Caco-2 (cell line): Measurements from ENCODE around the gene LTB4R. TPM values are rescaled to one million over a fixed set of nuclear protein-coding genes. Genes with fewer than 3 reads are reported as not detected.
A peak's percentile ranks its signal among the peaks of the same experiment; 100 is the strongest.

ENCODE experiments used
- BruUV-seq: library from RNA; stranded (reverse); fragments of 400-500 nt; replicated peaks from 2 replicates; lab custom pipeline; 2021; lab: Mats Ljungman, UMichigan
- CTCF ChIA-PET: fragments of 300-600 bp; sonication (Branson Sonifier 250); formaldehyde crosslinking; loops from one replicate; lab custom pipeline; 2022; ENCODE audit warnings: antibody characterized with exemption; lab: Charles Lee
- POLR2A ChIA-PET: fragments of 300-600 bp; sonication (Branson Sonifier 250); formaldehyde crosslinking; loops from one replicate; lab custom pipeline; 2022; ENCODE audit warnings: antibody characterized with exemption; lab: Charles Lee
- DNase-seq, 2 experiments: peaks; one replicate each; pipeline versions ENCODE4 v3.0.0 to v3.0.0-alpha.2; 2020 to 2022
- H3K27me3 ChIP-seq: replicated peaks from 2 replicates; pipeline ENCODE4 v1.6.0; 2011; ENCODE audit warnings: low read length; ENCODE audit not compliant: control insufficient read depth, insufficient read depth
- H3K36me3 ChIP-seq: 2 replicates; pipeline ENCODE4 v1.5.1; 2011; ENCODE audit warnings: low read length; ENCODE audit not compliant: control insufficient read depth, insufficient read depth
- H3K4me1 ChIP-seq: fragments of 250-450 bp; sonication (Bioruptor Pico); 2 replicates; pipeline ENCODE4 v1.5.1; 2020; ENCODE audit warnings: mild to moderate bottlenecking
- H3K4me3 ChIP-seq: 2 replicates; pipeline ENCODE4 v1.5.1; 2011; ENCODE audit warnings: low read depth, mild to moderate bottlenecking, control low read depth, low read length
- H3K9me3 ChIP-seq: fragments of 250-450 bp; sonication (Bioruptor Pico); 2 replicates; pipeline ENCODE4 v1.5.1; 2020; ENCODE audit warnings: mild to moderate bottlenecking, moderate library complexity
- H3K27ac Mint-ChIP-seq: one replicate; pipeline ENCODE4 v1.8.0; 2022; ENCODE audit warnings: mixed read lengths; ENCODE audit not compliant: unreplicated experiment
- H3K27me3 Mint-ChIP-seq: one replicate; pipeline ENCODE4 v1.8.0; 2022; ENCODE audit warnings: mixed read lengths; ENCODE audit not compliant: insufficient read depth, unreplicated experiment
- H3K36me3 Mint-ChIP-seq: one replicate; pipeline ENCODE4 v1.8.0; 2022; ENCODE audit warnings: mild to moderate bottlenecking, mixed read lengths; ENCODE audit not compliant: insufficient read depth, unreplicated experiment
- H3K4me1 Mint-ChIP-seq: one replicate; pipeline ENCODE4 v1.8.0; 2022; ENCODE audit warnings: low read depth, mixed read lengths; ENCODE audit not compliant: unreplicated experiment
- H3K4me3 Mint-ChIP-seq: one replicate; pipeline ENCODE4 v1.8.0; 2022; ENCODE audit warnings: mild to moderate bottlenecking, moderate library complexity, mixed read lengths; ENCODE audit not compliant: unreplicated experiment
- H3K9me3 Mint-ChIP-seq: one replicate; pipeline ENCODE4 v1.8.0; 2022; ENCODE audit warnings: mixed read lengths; ENCODE audit not compliant: unreplicated experiment
- intact Hi-C: fragments of 100-400 bp; cut with micrococcal nuclease; formaldehyde crosslinking; loops from one replicate; pipeline ENCODE4 v1.10.0; 2022; ENCODE audit not compliant: unreplicated experiment
- total RNA-seq: library from RNA; stranded (reverse); gene quantifications from 2 replicates; pipeline ENCODE4 v1.2.3, GENCODE V29; 2022
- TF ChIP-seq, protein P1 (sequence below), 2 experiments: fragments of 200-600 bp in 1 of 2; IDR thresholded peaks; 1 replicate in 1 of 2; 2 replicates in 1 of 2; pipeline versions ENCODE4 v1.5.1 to v1.8.0; 2011 to 2022; ENCODE audit warnings: antibody characterized with exemption in 1 of 2, control low read depth in 1 of 2, inconsistent platforms in 1 of 2, low read depth in 1 of 2, low read length in 1 of 2, mild to moderate bottlenecking in 1 of 2, moderate library complexity in 1 of 2; ENCODE audit not compliant: insufficient read depth in 1 of 2, severe bottlenecking in 1 of 2, unreplicated experiment in 1 of 2

The LTB4R gene
- total RNA-seq, 1 experiment from 2014 or later: 7.8 TPM

DNA sequence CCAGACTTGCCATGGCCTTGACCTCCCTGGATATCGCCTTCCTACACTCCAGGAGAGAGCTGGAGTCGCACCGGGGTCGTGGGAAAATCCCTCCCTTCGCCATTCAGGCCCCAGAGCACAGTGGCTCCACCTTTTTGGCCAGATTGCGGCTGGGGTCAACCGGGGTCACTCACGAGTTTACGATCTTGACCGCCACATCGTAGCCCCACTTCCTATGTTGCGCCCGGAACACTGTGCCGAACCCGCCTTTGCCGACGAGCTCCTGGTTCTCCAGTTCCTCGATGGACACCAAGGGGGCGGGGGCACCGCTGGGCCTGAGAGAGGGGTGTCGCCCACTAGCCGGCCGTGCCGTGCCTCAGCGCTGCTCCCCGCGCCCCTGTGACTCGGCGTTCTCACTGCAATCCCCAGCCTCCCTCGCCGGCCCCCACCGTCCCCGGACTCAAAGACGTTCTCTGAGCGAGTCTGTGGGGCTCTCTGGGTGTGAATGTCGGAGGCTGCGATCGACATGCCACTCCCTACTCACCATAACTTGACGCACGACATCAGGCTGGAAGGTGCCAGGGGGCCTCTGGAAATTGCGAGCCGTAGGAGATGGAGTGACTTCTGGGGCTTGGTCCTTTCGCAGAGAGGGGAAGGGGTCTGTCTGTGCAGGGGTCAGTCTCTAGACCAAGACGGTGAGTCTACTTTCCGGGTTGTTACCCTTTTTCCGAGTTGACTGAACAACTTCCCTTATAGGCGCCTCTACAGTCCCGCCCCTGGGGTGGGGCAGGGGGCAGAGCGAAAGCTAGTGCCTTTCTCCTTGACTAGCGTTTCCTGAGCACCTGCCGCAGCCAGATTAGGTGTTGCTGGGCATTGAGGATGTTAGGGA, 28.2 kb downstream of the LTB4R start, which contains the start of gene RIPK3:
RIPK3 (minus strand) TSS at position 708 of the 868 bp plus-strand sequence; CDS start at position 543, 165 bp downstream.
- no TSS peak for BruUV-seq
- TF ChIP-seq, protein P1, sequence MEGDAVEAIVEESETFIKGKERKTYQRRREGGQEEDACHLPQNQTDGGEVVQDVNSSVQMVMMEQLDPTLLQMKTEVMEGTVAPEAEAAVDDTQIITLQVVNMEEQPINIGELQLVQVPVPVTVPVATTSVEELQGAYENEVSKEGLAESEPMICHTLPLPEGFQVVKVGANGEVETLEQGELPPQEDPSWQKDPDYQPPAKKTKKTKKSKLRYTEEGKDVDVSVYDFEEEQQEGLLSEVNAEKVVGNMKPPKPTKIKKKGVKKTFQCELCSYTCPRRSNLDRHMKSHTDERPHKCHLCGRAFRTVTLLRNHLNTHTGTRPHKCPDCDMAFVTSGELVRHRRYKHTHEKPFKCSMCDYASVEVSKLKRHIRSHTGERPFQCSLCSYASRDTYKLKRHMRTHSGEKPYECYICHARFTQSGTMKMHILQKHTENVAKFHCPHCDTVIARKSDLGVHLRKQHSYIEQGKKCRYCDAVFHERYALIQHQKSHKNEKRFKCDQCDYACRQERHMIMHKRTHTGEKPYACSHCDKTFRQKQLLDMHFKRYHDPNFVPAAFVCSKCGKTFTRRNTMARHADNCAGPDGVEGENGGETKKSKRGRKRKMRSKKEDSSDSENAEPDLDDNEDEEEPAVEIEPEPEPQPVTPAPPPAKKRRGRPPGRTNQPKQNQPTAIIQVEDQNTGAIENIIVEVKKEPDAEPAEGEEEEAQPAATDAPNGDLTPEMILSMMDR (IDR thresholded peaks at IDR 0.05; ENCODE audit: insufficient read depth in 1 of 2, low read depth in 1 of 2, low read length in 1 of 2, severe bottlenecking in 1 of 2, unreplicated experiment in 1 of 2): no peak
- no peaks in the 10 kb centered on the region for H3K36me3 Mint-ChIP-seq
- no peak within 1 kb of the TSS for H3K27ac Mint-ChIP-seq
- ChIA-PET CTCF (interaction anchor here (0.7 to 1.7 kb wide), 2 partner anchors 92 kb away, joined by 4 to 6 read pairs; no protein-coding TSS in a partner anchor), POLR2A (no interaction called here)
- no peaks in the 10 kb centered on the region for H3K9me3 Mint-ChIP-seq
- peaks cover 6% of the 10 kb centered on the region for H3K4me1 Mint-ChIP-seq
- H3K4me3 Mint-ChIP-seq: peak within 1 kb of the TSS; percentile 60
- peaks cover 3% of the 10 kb centered on the region for H3K27me3 Mint-ChIP-seq
- intact Hi-C loops: no loop called here
- no peaks in the 10 kb centered on the region for H3K9me3 ChIP-seq
- peak within 1 kb of the TSS; percentile 37 for H3K4me3 ChIP-seq
- no peaks in the 10 kb centered on the region for H3K36me3 ChIP-seq
- H3K27me3 ChIP-seq: no peaks in the 10 kb centered on the region; the same call in 1 of the 2 replicates
- 0 out of 2 replicates have a peak, but pooled peaks cover 7% of the 10 kb centered on the region for H3K4me1 ChIP-seq
- no peak for DNase-seq

DNA sequence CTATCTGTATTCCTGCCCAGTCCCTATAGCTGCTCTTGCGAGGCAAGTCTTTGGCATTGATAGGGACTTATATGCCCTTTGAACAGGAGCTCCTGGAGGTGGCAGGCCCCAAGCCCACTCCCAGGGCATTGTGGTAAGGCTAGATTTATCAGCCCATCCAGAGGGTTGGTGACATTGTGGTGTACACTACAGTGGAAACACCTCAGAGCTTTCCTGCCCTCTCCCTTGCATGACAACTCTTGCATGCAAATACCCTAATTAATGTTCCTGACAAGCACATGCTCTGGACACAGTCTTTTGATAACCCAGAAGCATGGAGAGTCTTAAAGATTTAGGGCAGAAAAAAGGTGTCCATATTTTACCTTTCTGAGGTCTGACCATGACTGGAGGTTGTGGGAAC, 29.3 kb downstream of the LTB4R start:
- no peaks in the 10 kb centered on the region for H3K36me3 ChIP-seq
- H3K4me1 ChIP-seq: 0 out of 2 replicates have a peak, but pooled peaks cover 7% of the 10 kb centered on the region
- no peak for DNase-seq
- intact Hi-C loops: no loop called here
- Mint-ChIP-seq H3K27ac (no peak overlapping the region), H3K36me3 (no peaks in the 10 kb centered on the region), H3K9me3 (no peaks in the 10 kb centered on the region), H3K27me3 (peaks cover 3% of the 10 kb centered on the region), H3K4me1 (peaks cover 6% of the 10 kb centered on the region), H3K4me3 (no peak overlapping the region)
- no peak overlapping the region for H3K4me3 ChIP-seq
- no peaks in the 10 kb centered on the region; the same call in none of the 2 replicates for H3K27me3 ChIP-seq
- no peaks in the 10 kb centered on the region for H3K9me3 ChIP-seq
- BruUV-seq: no TSS peak
- ChIA-PET POLR2A (no interaction called here), CTCF (no interaction called here)
- TF ChIP-seq, protein P1 (IDR thresholded peaks at IDR 0.05; ENCODE audit: insufficient read depth in 1 of 2, low read depth in 1 of 2, low read length in 1 of 2, severe bottlenecking in 1 of 2, unreplicated experiment in 1 of 2): no peak

DNA sequence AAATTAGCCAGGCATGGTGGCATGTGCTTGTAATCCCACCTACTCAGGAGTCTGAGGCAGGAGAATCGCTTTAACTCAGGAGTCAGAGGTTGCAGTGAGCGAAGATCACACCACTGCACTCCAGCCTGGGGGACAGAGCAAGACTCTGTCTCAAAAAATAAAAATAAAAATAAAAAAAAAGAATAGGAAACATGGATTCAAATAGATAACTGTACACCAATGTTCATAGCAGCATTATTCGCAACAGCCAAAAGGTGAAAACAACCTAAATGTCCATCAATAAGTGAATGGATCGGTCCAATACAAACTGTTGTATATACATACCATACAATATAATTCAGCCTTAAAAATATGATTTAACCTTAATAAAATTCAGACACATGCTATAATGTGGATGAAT, 31.6 kb downstream of the LTB4R start:
- ChIA-PET CTCF (no interaction called here), POLR2A (no interaction called here)

More for the DNA sequence above, 31.6 kb downstream of the LTB4R start:
- Histone ChIP-seq H3K27me3 (no peaks in the 10 kb centered on the region; the same call in none of the 2 replicates), H3K4me3 (no peak overlapping the region), H3K9me3 (no peaks in the 10 kb centered on the region), H3K36me3 (no peaks in the 10 kb centered on the region), H3K4me1 (no peaks in the 10 kb centered on the region)
- Mint-ChIP-seq H3K9me3 (no peaks in the 10 kb centered on the region), H3K4me1 (peaks cover 6% of the 10 kb centered on the region), H3K27me3 (peaks cover 3% of the 10 kb centered on the region), H3K36me3 (no peaks in the 10 kb centered on the region), H3K4me3 (no peak overlapping the region), H3K27ac (no peak overlapping the region)
- TF ChIP-seq, protein P1 (IDR thresholded peaks at IDR 0.05; ENCODE audit: insufficient read depth in 1 of 2, low read depth in 1 of 2, low read length in 1 of 2, severe bottlenecking in 1 of 2, unreplicated experiment in 1 of 2): no peak
- DNase-seq: no peak
- intact Hi-C loops: no loop called here
- no TSS peak for BruUV-seq
